NCI-H1436 treated with DMSO at 0.1 percent for 48 hours (cell line): ENCODE measurements around the gene CADM1.

Experiments used
- DNase-seq: peaks from one replicate; lab custom pipeline; 2025; lab: John Stamatoyannopoulos, UW

The CADM1 gene

DNA sequence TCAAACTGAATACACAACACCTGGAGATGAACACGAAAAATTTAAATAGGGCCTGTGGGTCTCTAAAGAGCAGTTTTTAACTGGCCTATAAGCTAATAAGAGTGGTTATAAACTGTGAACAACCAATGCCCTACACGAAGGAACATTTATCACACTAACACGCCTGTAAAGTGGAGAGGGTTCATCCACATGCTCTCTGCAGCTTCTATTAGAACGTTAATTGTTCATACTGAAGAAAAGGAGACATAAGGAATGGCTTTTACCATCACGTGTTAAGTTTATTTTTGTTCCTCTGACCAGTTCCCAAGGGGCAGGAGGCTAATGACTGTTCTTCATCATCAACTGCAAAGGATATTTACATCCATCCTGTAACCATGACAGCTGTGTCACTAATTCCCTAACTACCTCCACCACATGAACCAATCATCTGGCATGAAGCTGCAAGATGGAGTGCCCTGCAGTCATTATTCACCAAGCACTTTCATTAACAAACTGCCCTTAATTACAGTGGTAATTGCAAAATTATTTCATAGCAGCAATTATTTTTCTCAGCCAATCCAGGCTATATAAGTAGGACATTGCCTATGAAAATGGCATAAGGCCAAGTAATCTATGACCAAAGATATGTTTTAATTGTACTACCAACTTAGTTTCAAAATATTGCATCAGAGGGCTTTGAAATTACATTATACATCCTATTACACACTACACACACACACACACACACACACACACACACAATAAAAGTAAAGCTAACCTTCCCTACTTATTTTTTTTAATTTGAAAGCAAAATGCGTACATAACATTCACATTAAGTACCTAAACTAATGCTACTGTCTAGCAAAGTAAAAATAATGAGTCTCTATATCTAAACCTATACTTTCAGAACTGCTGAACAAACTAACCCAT is 186.7 kb downstream of the CADM1 start:
- peak; percentile 93 for DNase-seq

DNA sequence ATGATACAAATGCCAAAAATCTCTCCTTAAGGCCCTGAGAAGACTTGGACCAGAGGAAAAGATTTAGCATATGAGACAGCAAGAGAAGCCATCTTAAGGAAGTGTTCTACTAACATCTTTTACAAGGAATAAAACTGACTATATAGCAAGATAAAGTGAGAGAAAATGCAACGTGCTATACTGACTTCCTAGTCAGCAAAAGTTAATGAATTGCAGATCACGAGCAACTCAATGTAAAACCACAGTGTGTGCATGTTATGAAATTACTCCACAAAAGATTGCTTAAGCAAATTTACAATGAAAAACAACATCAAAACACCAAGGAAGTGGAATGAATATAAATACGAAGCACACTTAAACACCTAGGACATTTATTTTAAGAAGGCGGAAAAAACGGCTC is 187.5 kb downstream of the CADM1 start:
- no peak for DNase-seq

DNA sequence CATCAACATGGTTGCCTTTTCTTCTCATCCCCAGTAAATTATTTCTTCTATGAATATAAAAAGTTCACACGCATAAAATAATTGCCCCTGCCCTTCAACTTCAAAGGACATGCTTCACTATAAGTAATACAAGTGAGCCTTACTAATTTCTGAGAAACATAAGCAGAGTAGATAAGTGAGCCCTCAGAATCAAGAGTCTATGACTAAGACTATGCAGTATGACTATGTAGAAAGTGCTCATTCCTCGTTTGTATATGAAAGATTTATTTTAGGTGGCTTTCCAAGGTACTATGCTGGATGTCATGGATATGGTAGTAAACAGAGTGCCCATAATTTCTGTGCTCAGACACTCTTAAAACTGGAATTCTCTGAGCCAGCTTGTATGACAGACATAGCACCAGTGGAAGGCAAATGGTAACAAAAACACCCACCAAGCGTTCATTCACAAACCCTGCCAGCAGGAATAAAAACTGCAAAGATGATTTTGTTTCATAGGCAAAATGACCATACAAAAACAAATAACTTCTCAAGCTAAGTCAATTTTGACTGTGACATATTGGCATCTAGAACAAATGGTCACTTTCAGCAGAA is 189.8 kb downstream of the CADM1 start:
- no peak for DNase-seq

DNA sequence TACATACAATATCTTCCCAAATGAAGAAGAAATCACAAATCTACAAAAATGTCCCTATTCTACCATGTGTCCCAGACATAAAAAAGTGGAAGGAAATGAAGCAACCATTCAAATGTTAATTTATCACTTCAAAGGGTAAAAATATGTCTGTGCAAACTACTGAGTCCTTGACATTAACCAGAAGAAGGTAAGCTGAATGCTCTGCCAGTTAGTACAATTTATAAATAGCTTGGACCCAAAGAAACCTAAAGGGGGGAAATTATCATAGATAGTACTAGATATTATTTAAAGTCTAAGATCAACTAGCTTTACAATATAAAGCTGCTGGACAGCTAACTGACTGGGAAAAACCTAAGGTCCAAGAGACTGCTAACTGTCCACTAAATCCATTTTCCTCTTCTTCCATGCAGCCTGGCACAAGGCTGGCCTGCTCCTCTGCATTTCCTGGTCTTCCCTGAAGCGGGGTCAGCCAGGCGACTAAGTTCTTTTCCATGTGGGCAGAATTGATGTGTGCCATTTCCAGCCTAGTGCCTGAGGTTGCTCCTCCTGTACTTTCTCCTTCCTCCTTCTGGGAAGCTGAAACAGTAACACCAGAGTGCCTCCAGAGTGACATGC is 190.9 kb downstream of the CADM1 start:
- DNase-seq = no peak

DNA sequence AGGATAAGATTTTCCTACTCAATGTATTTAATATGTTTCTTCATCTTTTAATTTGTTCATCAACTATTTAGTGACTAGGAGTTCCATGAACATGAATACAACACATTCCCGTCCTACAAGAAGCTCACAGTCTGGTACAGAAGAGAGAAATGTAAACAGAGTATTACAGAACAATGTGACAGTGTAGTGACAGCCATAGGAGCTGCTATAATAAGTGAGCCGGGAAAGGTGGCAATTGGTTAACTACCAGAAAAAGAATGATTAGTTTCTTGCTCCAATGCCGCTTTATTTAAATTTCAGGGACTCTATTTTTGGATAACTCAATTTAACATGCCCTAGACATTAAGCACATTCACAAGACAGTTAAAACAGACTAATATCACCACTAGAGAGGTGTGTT is 192.3 kb downstream of the CADM1 start:
- no peak for DNase-seq

DNA sequence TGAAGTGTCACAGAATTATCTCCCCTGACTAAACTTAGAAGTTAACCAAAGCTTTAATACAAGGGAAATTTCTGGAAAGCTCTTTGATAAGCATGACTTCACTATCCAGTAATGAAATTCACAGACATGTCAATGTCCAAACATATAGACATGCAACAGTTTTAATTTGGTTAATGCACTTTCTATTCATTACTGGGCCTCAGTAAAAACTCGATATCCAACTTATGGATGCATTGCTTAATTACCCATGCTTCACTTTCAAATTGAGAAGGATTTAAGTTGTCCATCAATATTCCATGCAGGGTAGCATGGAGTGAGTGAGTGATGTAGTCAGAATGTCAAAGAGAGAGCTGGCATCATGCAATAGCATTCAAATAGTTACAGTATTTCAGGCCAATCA is 197.5 kb downstream of the CADM1 start:
- no peak for DNase-seq

DNA sequence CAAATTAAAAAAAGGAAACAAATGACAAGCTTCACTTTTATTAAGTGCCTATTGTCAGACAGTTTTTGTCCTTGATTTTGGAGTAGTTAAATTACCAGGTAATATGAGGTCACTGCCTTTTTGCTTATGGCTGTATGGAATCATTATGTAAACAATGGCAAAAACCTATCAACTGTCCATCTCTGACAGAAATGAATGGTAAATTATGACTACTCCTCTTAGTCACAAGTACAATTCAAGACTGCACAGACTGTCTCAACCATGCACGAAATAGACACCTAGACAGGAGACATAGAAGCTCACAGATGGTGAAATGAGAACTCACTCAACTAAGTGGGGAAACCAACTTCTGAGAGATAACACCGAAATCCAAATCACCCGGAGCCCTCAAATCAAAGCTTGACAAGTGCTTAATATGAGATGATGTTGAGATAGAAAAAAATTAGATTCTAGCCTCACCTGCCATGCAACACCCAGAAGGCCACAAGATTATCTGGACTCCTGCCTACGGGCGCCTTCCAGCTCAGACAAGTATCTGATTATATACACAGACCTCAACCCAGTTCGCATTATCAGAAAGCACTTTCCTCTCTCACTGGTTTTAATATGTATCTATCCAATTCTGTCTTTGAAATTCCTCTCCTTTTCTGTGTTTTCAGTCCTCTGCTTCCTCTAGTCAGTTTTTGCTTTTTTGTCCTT is 199.3 kb downstream of the CADM1 start:
- no peak for DNase-seq

DNA sequence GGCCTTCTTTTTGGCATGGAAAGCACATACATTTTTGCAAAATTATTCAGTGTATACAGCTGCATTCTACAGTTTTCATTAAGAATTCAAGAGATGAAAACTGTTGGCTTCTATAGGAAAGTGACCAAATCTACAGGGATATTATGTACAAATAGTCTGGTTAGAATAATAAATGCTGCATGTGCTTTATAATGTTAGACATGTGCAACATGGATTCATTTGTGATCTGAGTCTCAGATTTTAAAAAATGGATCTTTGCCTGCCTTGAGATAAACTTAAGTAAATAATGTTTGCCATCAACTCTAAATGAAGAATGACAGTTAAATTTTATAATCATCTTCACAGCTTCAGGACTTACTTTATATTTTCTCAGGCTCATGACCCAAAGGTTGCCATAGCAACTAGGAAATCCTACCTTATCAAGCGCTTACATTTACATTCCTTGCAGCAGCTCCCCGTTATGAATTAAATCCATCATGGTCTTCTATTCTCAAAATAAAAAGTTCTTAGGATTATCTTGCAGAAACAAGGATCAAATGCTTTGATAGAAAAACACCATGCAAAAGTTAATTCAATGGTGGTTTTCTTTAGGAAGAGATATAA is 200.2 kb downstream of the CADM1 start:
- DNase-seq = no peak

DNA sequence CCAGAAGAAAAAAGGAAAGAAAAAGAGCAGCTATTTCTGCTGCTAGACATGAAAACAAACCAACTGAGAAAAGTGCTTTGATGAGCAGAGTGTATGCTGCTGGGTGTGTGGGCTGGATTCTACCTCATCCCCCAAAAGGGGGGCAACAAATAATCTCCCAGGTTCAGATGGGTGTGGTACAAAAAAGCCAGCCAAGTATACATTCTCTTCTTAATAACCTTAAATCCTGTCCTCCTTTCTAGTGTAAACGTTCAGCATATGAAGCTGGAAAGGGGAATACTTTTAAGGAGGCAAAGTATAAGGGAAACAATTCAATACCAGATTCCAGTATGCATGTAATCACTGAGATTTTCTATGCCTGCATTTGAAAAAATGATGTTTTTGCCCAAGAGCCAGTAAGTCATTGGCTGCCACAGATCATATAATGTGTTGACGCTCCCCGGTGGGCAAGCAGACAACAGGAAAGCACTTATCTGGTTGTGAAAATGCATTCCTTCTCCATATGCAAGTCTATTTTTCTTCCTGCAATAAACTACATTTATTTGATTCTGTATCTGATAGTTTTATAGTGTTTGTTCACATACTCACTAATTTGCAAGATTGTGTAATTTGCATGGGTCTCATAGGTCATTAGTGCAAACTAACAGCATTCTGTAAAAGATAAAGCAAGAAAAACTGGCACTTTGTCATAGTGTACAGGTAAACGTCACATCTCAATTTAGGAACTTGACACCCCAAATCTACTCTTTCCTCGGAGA is 201.1 kb downstream of the CADM1 start:
- DNase-seq = no peak

DNA sequence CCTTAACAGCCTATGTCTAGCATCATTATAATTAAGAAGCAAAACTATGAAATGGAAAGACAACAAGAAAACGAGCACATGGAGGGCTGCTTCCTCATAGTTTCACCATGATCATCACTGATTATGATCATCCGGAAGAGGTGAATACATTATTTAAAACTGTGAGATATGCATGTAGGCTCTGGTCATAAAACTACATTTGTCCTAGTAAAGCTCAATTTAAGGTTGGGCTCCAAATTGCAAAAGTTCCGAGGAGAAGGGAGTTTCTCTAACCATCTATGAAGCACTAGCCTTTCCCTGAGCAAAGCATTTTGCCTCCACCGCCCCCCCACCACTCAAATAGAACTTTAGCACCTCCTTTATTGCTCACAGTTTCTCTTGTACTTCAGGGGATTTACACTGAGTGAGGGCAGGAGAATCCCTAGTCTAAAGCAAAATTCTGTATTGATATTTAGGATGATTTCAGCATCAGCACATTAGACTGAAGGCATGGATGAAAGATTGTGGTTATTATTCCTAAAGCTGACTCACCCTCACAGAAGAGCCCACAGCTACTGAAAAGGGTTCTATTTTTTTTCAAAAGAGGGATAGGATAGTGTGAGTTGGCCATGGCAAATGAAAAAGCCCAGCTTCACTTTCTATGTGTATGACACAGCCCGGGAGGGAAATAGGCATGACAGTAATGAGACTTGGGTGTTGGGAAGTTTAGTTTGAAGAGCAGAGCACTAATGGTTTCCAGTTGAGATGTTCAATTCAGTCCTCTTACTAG is 203.4 kb downstream of the CADM1 start:
- DNase-seq = no peak

DNA sequence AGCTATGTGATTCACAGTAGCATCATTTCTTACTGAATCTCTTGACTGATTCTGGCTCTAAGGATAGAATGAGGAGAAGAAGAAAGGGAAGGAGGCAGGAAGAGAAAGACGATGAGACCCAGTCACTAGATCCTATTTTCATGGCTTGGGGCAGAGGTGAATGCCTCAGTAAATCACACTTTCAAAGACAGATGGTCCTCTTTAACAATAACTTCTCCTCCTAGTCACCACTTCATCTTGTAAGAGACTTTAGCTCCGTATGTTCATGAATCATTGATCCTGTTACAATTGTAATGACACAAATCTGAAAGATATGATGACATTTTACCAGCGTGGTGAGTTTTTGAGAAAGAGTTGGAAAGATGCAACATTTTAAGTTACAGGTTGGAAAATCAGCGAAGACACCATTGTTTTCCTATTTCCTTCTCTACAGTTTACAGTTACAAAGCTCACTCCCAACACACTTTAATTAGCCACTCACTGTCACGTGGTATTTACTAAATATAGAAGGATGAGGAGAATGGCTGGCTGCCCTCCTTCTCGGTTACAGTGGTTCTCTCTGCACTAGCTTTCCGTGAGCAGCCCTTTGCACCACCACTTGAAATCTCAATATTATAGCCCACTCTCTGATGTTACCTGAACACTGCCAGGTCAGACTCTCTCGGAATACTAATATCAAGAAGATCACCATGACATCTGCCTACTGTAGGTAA is 205.8 kb downstream of the CADM1 start:
- no peak for DNase-seq

DNA sequence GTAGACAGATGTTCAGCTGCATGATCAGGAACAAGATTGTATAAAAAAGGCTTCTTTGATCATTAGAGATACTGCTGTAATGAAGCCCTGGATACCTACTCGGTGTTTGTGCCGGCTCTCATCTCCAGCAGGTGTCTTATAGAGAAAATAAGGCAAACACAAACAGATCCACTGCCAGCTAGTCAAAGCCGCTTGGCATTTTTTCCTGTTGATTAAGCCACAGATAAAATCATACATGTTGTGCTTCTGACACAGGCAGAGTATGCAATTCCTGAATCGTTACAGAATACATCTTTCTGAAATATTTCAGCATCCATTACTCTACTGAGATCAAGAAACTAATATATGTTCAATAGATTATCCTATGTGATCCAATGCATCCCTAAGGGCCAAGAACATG is 206.9 kb downstream of the CADM1 start:
- no peak for DNase-seq

DNA sequence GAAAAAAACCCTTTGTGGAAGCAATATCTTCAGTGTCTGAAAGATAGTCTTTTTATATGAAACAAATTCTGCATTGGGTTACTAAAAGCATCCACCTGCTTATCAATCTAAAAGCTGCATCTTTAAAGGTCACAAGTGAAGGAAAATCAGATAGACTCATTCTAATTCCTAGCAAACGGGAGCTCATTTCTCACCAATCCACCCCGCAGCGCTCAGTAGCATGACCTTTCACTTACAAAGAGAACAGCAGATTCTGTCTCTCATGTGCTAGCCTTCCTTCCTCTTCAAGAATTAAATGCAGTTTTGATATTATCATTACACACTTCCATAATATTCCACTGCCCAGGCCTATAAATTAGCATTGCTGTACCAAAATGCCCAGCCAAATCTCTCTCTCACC is 212.9 kb downstream of the CADM1 start:
- no peak for DNase-seq

DNA sequence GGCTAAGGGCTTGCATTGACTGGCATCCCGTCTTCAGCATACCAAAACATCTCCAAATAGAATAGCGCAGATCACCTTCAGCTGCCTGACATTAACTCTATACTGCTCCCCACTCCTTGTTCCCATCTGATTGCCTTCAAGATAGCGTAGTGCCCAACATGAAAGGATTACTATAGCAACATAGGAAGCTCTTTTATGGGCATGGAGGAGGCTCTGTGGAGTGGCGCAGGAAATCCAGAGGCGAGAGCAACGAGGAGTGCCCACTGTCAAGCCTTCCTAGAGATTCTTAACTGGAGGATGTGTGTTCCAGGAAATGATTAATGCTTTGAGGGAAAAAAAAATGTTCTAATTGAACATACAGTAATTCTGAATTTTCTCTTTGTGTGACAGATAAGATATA is 213.3 kb downstream of the CADM1 start:
- no peak for DNase-seq

DNA sequence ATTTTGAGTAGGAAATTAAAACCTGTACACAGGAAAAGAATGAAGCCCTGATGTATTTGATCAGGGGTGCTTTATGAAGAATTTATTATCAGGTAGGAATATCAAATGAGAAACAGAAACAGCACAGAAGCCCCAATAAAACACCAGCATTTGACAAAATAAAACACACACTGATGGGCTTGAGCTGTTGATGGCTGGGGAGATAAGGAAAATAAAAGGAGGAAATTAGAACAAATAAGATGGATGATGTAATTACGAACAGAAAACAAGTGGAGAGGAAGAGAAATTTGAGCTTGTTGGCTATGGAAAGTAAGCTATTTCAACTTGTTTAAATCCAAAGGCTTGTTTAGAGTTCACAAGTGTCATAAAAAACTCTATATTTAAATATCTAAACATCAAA is 213.7 kb downstream of the CADM1 start:
- no peak for DNase-seq

DNA sequence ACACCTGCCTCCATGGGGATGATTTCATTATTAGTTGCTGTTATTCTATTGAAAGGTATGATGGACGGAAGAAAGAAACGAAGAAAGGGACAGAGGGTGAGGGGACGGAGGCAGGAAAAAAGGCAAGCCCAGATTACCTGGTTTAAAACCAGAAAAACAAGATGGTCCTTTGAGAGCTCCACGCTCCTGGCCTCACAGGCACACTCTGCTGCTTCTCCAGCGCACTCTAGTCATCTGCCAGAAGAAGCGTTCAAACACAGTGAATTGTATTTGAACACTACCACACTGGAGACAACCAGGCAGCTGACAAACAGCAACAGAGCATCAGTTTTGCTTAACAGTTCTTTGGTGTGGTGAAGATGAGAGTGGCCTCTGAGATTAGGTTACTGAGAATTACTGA is 216.9 kb downstream of the CADM1 start:
- no peak for DNase-seq

DNA sequence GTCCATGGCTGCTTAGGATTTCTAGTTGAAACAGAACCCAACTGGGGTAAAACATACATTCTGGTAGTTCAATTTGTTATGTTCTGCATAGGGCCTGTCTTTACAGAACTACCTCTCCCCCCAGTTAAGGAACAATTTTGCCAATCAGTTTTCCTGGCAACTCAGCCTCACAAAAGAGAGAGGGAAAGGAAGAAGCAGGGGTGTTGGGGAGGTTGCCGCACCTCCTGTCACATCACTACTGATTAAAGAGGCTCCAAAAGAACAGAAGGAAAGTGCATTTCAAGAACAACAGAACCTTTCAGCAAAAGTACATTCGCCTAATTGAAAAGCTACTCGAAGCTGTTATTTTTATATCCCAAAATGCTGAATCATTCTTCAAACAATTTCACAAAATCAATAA is 217.6 kb downstream of the CADM1 start:
- no peak for DNase-seq

DNA sequence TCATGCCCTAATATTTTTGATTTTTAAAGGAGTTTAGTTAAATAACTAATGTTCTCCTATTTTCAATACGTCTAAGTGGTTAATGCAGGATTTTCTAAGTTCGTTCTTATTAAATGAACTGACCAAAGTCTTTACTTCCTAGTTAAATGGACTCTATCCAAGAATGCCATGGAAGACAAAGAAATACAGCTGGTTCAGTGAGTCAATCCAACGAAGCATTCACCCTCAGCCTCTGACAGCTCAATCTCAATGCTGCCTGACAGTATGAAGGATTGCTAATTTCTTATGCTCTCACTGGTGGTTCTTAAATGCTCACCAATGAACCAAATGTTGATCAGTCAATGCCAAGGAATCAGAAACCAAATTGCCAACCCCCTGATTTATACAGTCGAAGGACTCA is 219.4 kb downstream of the CADM1 start:
- DNase-seq = no peak

DNA sequence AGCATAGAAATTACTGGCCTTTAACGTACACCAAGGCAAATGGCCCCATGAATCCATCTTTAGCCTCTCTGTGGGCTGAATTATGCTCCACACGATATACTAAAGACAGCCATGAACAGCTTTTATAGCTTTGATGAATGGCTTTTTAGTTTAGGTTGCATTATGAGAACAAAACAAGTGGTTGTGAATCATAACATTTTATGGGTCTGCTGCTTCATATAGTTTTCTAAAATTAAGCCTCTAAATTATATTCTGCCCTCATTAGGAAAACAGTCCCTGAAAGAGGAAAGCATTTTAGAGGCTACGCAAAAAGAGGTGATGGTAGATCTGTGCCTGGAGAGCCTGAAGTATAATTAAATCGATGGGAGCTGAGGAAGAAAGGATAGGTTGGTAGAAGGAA is 221.3 kb downstream of the CADM1 start:
- DNase-seq = no peak

DNA sequence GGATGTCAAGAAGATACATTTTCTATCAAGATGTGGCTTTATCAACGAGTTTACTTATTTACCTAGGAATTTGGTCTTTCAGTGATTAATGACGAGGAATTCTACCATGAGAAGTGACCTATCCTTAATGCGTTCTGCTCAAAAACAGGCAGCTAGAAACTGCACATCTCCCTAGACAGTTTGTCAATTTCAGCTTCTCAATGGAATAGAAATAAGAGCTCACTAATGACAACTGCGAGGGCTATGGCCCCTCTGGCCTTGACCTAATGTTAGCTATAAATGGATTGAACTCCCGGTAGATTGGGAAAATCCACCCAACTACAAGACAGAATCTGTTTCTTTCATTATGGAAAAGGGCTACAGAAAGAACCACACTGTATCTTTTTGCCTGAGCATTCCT is 223.4 kb downstream of the CADM1 start:
- DNase-seq = no peak
